Islet precursor cell (in vitro differentiated cells): ENCODE measurements around the gene FA2H.
"Not testable (repeated sequence)": the region's sequence is repeated elsewhere in the genome, so short reads cannot be mapped to it uniquely, and the experiment has no call there.

ENCODE experiments used
- DNase-seq: peaks from one replicate; pipeline ENCODE4 v3.0.0-alpha.2; 2018

The FA2H gene

GRCh38 chr16:74720579-74720978 lies 54.0 kb downstream of the FA2H start:
- no peak for DNase-seq

GRCh38 chr16:74718741-74719610 lies 55.6 kb downstream of the FA2H start:
- no peak for DNase-seq

GRCh38 chr16:74718140-74718539 lies 56.5 kb downstream of the FA2H start:
- DNase-seq: no peak

GRCh38 chr16:74717367-74717766 lies 57.3 kb downstream of the FA2H start:
- no peak for DNase-seq

GRCh38 chr16:74716355-74716754 lies 58.3 kb downstream of the FA2H start:
- DNase-seq: no peak

GRCh38 chr16:74713876-74714275 lies 60.7 kb downstream of the FA2H start:
- DNase-seq: no peak

GRCh38 chr16:74713325-74713724 lies 61.3 kb downstream of the FA2H start:
- DNase-seq: no peak

- DNase-seq: no peak
Observed at GRCh38 chr16:74711938-74712337, 62.7 kb downstream of the FA2H start.

- no peak for DNase-seq
Observed at GRCh38 chr16:74710401-74710800, 64.2 kb downstream of the FA2H start.

GRCh38 chr16:74709441-74709877 lies 65.2 kb downstream of the FA2H start:
- DNase-seq: peak; percentile 89

GRCh38 chr16:74700438-74701225 lies 74.0 kb downstream of the FA2H start, which contains the start of gene MLKL:
TSS of gene MLKL (minus strand) at chr16:74700862. CDS start at chr16:74695757, 5,105 bp downstream.
- DNase-seq: peak; percentile 68

- no peak for DNase-seq
Observed at GRCh38 chr16:74700116-74700437, 74.5 kb downstream of the FA2H start.

- no peak for DNase-seq
Observed at GRCh38 chr16:74699666-74700065, 75.0 kb downstream of the FA2H start.

- DNase-seq: no peak
Observed at GRCh38 chr16:74698222-74698621, 76.4 kb downstream of the FA2H start.

- DNase-seq: peak; percentile 87
Observed at GRCh38 chr16:74695450-74696422, 78.9 kb downstream of the FA2H start.

GRCh38 chr16:74691093-74691855 lies 83.3 kb downstream of the FA2H start:
- DNase-seq: no peak

- DNase-seq: no peak
Observed at GRCh38 chr16:74682556-74682955, 92.1 kb downstream of the FA2H start.

GRCh38 chr16:74680681-74681080 lies 93.9 kb downstream of the FA2H start:
- no peak for DNase-seq

GRCh38 chr16:74679983-74680382 lies 94.6 kb downstream of the FA2H start:
- DNase-seq: no peak

- no peak for DNase-seq
Observed at GRCh38 chr16:74677868-74678267, 96.8 kb downstream of the FA2H start.

- DNase-seq: no peak
Observed at GRCh38 chr16:74673876-74674275, 100.7 kb downstream of the FA2H start.

- DNase-seq: not testable (repeated sequence)
Observed at GRCh38 chr16:74668877-74669276, 105.7 kb downstream of the FA2H start.
